H1 (cell line): ENCODE measurements around the gene IL23A.

Source experiments
- ATF3 ChIP-seq: IDR thresholded peaks from 2 replicates; pipeline ENCODE4 v1.6.1; 2011; ENCODE audit warnings: low read depth, mild to moderate bottlenecking, low read length; ENCODE audit not compliant: insufficient read depth
- CBX5 ChIP-seq: fragments of 300-800, 300-1000 bp; sonication (generic); IDR thresholded peaks from 2 replicates; pipeline ENCODE4 v1.7.1; 2016; ENCODE audit warnings: antibody characterized with exemption, low read length, low read depth
- CREB1 ChIP-seq: IDR thresholded peaks from 2 replicates; pipeline ENCODE4 v1.6.1; 2012; ENCODE audit warnings: inconsistent platforms
- CTCF ChIP-seq, 3 experiments: IDR thresholded peaks; 1 replicate in 2 of 3; 2 replicates in 1 of 3; pipeline versions ENCODE4 v1.5.1 to v1.6.1; 2011; ENCODE audit warnings: low read length in 3 of 3, mild to moderate bottlenecking in 3 of 3, inconsistent platforms in 2 of 3, low read depth in 1 of 3, moderate library complexity in 1 of 3; ENCODE audit not compliant: insufficient read depth in 1 of 3; ENCODE audit errors: control extremely low read depth in 1 of 3
- EP300 ChIP-seq, 2 experiments: IDR thresholded peaks; 1 replicate in 1 of 2; 2 replicates in 1 of 2; pipeline ENCODE4 v1.6.1; 2011 to 2012; ENCODE audit warnings: low read depth in 2 of 2, low read length in 2 of 2, mild to moderate bottlenecking in 2 of 2, borderline replicate concordance in 1 of 2, inconsistent platforms in 1 of 2, moderate library complexity in 1 of 2
- EZH2 ChIP-seq: fragments of 200-600 bp; sonication (generic); IDR thresholded peaks from 2 replicates; pipeline ENCODE4 v1.7.1; 2012; ENCODE audit warnings: low read depth, mild to moderate bottlenecking, moderate library complexity, low read length, inconsistent platforms; ENCODE audit not compliant: severe bottlenecking
- GTF2F1 ChIP-seq: IDR thresholded peaks from 2 replicates; pipeline ENCODE4 v1.6.1; 2012; ENCODE audit warnings: low read depth, low read length, improper control_type of control experiment, borderline replicate concordance
- JUN ChIP-seq: IDR thresholded peaks from 2 replicates; pipeline ENCODE4 v1.6.1; 2011; ENCODE audit warnings: low read depth, mild to moderate bottlenecking, improper control_type of control experiment, low read length
- MAX ChIP-seq: IDR thresholded peaks from 2 replicates; pipeline ENCODE4 v1.6.1; 2012; ENCODE audit warnings: inconsistent platforms
- POLR2A ChIP-seq, 2 experiments: IDR thresholded peaks; 1 replicate in 1 of 2; 2 replicates in 1 of 2; pipeline ENCODE4 v1.6.1; 2011; ENCODE audit warnings: low read depth in 2 of 2, low read length in 2 of 2, mild to moderate bottlenecking in 2 of 2; ENCODE audit errors: control extremely low read depth in 1 of 2
- RNF2 ChIP-seq: fragments of 200-900, 300-1000 bp; sonication (generic); IDR thresholded peaks from 2 replicates; pipeline ENCODE4 v1.7.1; 2016; ENCODE audit warnings: borderline replicate concordance, low read depth, mild to moderate bottlenecking, antibody characterized with exemption, low read length; ENCODE audit not compliant: poor library complexity, severe bottlenecking; ENCODE audit errors: missing control alignments
- SRF ChIP-seq: IDR thresholded peaks from 2 replicates; pipeline ENCODE4 v1.6.1; 2011; ENCODE audit warnings: mild to moderate bottlenecking, low read depth, low read length, moderate library complexity
- YY1 ChIP-seq: IDR thresholded peaks from 2 replicates; pipeline ENCODE4 v1.6.1; 2011; ENCODE audit warnings: low read depth, mild to moderate bottlenecking, low read length

- no peak for TF ChIP-seq EP300 (IDR thresholded peaks at IDR 0.05; ENCODE audit: borderline replicate concordance in 1 of 2, low read depth in 2 of 2, low read length in 2 of 2)
- peak; percentile 25; the same call in 1 of the 2 replicates for TF ChIP-seq SRF
- no peak for TF ChIP-seq EZH2
- TF ChIP-seq CREB1 = peak; percentile 56
- TF ChIP-seq GTF2F1 = no peak
- peak; percentile 68 for TF ChIP-seq MAX
- peak; percentile 4 to 70; a peak in 2 of 3 replicates for TF ChIP-seq POLR2A (IDR thresholded peaks at IDR 0.05; ENCODE audit: control extremely low read depth in 1 of 2, low read depth in 2 of 2, low read length in 2 of 2)
- no peak for TF ChIP-seq YY1
- TF ChIP-seq CTCF (IDR thresholded peaks at IDR 0.05; ENCODE audit: control extremely low read depth in 1 of 3, insufficient read depth in 1 of 3, low read depth in 1 of 3, low read length in 3 of 3) = no peak
- no peak for TF ChIP-seq CBX5
- no peak for TF ChIP-seq RNF2
- TF ChIP-seq JUN = no peak
- no peak for TF ChIP-seq ATF3
Observed at GRCh38 chr12:56299853-56300643, 38.6 kb upstream of the IL23A start, which contains the start of gene CS.
